GM21390 (cell line): ENCODE data around the gene FER1L5.

Experiments used
- ATAC-seq: cut with Tn5 transposase; IDR thresholded peaks from one replicate; pipeline ENCODE4 v1.9.1; 2021; ENCODE audit not compliant: unreplicated experiment

FER1L5 gene

DNA sequence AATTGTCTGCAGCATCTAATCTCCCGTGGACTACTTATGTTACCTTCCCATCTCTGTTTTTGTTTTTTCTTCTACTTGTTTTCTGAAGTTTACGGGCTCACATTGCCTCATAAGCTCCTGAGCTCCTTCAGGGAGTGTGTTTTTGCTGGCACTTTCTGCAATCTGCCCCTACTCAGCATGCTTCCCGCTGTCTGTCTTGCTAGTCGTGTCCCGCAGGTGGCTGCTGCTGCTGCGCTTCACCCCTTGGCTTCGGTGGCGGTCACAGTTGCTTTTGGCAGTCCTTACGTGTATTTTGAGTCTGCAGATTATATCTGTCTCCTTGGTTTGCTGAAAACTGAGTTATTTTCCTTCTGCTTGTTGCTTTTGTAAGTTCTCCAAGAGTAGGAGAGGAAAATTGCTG lies 37.3 kb downstream of the FER1L5 start:
- ATAC-seq, result no peak

DNA sequence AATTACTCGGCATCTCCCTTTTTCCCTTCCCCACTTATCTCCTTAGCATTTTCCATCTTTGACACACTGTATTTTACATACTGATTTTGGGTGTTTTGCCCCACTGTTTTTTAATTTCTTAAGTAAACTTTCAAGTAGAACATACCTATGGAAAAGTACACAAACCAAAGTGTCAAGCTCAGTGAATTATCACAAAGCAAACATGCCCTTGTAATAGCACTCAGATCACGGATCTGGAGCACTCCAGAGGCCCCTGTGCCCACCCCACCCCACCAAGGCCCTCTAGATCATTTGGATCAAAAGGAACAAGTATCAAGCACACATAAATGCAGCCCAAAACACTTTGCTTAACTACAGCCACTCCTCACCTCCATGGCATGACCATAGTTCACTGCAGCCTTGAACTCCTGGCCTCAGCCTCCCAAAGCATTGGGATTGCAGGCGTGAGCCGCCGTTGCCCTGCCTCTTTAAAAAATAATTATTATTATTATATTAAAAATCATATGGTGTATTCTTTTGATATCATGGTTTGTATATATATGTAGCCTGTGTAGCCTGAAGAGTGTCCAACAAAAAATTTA lies 38.1 kb downstream of the FER1L5 start:
- no peak for ATAC-seq

DNA sequence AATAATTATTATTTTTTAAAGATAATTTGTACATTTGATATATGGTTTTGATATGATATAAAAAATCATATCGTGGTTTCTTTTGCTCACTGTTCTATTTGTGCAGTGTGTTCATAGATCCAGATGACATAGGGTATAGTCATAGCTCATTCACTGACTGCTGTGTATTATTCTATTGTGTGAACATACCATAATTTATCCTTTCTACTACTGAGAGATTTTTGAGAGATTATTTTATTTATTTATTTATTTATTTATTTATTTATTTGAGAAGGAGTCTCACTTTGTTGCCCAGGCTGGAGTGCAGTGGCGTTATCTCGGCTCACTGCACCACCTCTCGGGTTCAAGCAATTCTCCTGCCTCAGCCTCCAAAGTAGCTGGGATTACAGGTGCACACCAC lies 39.0 kb downstream of the FER1L5 start:
- no peak for ATAC-seq

DNA sequence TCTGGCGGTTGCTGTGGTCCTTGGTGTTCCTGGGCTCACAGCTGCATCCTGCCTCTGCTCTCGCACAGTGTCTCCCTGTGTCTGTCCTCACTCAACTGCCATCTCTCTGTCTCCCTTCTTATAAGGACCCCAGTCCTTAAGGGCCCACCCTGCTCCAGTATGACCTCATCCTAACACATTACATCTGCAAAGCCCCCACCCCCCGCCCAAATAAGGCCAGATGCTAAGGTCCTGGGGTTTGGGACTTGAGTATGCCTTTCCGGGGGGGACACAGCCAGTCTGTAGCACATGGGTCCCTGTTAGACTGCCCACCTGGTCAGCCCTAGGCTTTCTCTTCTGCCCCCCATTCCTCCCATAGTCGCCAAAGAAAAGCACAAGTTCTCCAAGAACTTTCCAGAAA lies 40.7 kb downstream of the FER1L5 start:
- ATAC-seq, result no peak

DNA sequence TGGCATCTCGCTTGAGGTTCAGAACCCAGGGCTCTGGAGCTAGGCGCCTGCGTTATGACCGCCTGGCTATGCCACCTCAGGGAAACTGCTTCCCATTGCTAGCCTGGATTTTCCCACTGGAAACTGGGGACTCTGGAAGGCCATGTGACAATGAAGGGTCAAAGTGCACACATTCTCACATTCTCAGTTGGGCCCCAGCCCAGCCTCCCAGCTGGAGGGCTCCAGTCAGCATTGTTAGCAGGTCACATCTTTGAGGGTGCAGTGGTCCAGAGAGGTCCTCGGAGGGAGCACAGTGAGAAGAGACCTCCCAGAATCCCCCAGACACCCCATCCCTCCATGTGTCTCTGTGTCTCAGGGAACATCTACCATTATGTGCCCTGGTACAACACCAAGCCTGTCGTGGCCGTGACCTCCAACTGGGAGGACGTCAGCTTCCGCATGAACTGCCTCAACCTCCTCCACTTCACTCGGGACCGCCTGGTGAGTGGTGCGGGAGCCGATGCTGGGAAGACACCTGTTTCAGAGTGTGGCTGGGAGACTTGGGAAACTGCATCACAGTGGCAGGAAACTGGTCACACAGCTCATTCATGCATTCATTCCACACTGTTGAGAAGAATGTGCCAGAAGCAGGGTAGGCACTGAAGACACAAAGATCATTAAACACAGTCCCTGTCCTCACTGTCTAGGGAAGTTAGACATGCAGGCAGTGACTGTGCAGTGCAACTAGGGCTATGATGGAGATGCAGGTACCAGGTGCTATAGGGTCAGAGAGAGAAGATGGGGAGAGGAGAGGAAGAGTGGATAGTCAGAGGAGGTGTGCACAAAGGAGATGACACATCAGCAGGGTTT lies 41.6 kb downstream of the FER1L5 start:
- ATAC-seq, result no peak

DNA sequence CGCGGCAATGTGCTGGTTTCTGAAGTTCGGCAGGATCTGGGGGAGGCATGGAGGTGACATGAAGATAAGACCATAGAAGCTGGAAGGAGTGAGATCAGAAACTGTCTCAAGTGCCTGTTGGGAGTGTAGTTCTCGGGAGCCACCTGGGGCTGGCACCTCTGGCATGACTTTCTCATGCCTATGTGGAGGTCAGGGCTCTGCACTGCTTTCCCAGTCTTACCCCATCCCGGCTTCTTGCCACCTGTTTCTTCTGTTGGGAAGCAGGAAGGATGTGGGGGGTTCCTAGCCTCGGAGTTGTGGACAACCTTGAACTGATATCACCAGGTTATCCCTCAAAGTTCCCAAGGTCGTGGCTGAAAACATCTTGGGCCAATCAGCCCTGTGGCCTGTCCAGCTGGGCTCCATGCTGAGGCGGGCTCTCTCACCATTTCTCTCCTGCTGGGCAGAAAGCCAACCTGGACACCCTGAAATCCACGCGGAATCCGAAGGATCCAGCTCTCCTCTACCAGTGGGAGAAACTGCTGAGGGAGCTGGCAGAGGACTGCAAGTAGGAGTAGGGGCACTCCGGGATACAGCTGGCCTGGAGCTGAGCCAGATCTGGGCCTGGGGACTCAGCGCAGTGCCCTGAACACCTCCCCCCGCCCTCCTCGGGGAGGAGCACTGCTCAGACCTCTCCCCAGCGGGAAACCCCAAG lies 42.5 kb downstream of the FER1L5 start:
- ATAC-seq, result no peak

DNA sequence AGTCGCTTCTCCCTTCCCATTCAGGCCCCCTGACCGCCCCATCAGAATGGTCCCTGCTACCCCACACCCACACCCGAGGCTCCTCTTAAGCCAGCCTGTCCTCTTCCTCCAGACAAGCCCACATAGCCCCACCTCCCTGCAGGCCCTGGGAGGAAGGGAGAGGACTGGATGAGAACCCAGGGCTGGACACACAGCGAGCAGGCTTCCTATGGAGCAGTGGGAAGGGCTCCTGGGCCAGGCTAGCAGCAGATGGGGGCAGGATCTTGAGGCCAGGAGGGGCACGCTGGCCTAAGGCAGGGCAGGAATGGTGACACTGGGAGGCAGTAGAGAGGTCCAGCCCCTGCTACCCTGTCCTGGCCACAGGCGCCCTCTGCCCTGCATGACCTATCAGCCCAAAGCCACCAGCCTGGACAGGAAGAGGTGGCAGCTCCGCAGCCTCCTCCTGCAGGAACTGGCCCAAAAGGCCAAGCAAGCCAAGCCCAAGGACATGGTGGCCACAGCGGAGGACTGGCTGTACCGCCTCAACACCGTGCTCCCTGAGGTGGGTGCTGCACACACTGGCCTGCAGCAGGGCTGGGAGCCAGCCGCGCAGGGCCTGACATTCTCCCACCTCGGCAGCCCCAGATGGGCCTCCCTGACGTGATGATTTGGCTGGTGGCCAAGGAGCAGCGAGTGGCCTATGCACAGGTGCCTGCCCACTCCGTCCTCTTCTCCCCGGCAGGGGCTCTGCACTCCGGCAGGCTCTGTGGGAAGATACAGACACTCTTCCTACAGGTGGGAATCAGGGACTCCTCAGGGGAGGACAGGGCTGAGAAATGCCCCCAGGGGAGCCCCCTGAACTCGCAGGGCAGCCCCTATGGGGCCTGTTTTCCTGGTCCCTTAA lies 43.3 kb downstream of the FER1L5 start:
- ATAC-seq, result no peak

DNA sequence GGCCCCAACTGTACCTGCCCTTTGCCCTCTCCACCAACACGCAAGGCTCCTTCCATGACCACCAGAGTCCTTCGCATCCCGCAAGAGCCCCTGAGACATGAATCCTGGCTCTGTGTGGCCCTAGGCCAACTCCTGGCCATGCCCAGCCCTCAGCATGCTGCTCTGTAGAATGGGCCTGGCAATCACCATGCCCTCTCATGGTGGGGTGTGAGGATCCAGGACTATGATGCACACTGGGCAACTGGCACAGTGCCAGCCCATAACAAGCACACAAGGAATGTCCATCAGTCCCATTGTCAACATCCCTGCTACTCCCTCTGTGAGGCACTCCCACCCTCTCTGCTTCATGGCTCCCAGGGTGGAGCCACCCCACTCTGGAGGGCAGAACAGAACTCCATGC lies 44.7 kb downstream of the FER1L5 start:
- no peak for ATAC-seq

DNA sequence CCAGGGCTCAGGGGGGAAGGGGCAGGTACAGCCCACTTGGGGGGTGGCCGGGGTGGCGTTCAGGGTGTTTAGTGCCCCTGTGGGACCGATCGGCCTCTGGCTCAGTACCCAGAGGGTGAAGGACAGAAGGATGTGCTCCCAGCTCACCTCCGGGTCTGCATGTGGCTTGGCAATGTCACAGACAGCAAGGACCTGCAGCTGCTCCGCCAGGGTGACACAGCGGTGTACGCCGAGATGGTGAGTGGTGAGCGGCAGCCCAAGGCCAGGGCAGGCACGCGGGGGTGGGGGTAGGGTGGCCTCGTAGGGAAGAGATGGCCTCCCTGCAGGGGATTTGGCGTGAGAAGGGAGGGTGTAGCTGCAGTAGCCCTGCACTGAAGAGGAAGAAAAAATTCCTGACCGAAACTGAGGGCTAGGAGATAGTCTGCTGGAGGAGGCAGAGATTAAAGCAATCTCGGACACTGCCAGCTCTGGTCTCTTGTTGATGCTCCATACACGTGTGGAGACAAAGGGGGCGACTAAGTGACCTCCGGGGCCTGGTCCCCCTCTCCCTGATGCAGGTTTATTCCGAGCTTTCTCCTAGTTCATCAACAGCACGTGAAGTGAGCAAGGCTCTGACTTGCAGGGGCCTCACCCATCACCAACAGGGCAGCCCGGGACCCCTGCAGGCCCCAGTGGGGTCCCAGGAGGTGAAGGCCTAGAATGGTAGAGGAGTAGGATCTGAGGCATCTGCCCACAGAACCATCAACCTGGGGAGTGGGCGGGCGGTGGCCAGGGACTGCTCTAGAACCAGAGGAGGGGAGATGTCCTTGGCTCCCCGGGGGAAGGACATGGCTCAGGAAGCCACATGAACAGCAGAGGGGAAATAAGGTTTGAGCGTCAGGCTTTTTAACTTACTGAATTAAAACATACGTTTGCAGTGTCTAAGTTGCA lies 45.4 kb downstream of the FER1L5 start:
- ATAC-seq, result no peak

DNA sequence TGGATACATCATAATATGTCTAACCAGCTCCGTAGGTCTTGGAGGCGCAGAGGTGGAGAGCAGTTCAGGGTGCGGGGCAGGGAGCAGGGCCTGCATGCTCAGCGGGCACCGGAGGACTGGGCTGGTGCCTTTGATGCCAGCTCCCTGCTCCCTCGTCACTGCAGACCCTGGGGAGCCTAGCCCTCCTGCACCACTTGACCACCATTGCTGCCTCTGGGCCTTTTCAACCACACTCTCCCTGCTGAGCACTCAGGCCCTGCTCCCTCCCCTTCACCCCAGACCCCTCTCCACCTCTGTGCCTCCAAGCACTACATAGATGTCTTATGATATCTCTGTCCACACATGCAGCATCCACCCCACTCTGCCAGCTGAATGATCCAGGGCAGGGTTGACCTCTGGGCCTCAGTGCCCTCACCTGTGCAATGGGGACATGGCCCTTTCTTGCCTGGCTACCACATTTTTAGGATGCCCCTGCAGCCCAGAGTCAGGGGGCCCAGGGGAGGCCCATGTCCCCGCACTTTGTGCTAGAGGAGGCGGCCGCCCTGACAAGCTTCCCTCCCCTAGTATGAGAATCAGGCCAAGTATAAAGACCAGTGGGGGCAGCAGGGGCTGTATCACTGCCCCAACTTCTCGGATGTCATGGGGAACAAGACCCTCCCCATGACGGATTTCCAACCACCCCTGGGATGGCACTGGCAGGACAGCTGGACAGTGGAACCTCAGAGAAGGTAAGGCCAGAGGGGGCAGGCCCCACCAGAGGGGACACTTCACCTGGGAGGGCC lies 46.3 kb downstream of the FER1L5 start:
- ATAC-seq, result no peak

DNA sequence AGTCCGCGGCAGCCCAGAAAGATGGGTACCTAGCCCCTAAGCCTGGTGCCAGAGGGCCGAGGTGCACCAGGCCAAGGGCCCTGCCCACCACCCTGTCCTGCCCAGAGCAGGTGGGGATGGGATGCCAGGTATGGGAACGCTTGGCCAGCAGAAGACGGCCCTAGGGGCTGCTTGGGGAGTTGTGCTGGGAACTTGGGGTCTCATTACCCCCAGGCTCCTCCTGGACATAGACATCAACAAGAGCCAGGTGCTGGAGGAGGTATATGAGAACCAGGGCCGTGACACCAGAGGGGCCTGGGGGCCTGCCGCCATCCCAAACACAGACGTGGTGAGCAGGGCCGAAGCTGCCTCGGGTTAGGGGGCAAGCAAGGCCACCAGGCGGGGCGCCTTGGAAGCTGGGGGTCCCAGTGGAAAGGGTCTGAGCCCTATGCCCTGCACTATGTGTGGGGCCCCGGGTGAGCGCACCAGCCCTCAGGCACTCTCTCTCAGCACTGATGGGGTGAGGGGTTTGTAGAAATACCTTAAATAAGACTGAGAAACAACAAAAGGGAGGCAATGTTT lies 46.9 kb downstream of the FER1L5 start:
- no peak for ATAC-seq

DNA sequence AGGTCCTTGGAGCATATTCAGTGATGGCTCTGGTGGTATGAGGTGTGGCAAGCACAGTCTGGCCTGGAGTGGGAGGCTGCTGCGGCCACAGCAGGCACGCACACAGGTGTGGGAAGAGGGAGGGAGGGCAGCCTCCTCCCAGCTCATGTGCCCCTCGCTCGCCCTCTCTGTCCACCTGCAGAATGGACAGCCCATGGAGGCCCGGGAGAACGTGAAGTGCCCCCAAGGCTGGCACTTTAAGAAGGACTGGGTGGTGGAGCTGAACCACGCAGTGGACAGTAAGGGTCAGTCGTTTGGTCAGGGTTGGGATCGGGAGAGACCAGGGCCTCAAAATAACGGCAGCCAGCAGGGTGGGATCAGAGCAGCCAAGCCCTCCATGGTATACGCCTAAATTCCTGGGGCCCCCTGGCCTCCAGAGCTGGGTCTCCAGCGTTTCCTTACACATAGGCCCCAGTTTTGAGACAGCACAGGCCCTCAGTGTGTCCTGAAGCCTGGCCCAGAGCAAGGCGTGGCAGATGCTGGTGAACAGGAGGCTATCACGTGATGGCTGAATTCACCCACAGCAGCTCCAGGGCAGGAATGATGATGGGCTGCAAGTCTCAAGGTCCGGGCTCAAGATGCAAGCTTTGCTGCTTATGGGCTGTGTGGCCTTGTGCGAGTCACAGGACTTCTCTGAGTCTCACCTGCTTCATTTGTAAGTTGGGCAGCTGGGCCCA lies 47.9 kb downstream of the FER1L5 start:
- ATAC-seq, result no peak

DNA sequence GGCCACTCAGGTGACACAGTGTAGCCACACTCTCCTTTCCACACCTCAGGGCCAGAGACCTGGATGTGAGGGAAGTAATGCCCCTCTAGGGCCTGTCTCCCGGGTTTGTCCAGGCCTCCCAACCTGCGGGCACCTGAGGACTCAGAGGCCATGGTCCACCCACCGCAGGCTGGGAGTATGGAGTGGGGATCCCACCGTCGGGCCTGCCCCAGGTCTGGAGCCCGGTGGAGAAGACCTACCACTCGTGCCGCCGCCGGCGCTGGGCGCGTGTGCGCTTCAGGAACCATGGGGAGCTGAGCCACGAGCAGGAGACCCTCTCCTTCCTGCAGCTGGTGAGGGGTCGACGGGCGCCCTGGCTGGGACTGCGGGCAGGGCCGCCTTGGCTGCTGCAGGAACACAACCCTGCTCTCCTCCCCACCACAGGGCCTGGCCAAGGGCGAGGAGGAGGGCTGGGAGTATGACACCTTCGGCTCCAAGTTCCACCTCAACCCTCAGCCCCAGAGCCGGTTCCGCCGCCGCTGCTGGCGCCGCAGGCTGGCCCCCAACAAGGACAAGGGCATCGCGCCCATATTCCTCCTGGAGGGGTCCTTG lies 48.6 kb downstream of the FER1L5 start:
- no peak for ATAC-seq

DNA sequence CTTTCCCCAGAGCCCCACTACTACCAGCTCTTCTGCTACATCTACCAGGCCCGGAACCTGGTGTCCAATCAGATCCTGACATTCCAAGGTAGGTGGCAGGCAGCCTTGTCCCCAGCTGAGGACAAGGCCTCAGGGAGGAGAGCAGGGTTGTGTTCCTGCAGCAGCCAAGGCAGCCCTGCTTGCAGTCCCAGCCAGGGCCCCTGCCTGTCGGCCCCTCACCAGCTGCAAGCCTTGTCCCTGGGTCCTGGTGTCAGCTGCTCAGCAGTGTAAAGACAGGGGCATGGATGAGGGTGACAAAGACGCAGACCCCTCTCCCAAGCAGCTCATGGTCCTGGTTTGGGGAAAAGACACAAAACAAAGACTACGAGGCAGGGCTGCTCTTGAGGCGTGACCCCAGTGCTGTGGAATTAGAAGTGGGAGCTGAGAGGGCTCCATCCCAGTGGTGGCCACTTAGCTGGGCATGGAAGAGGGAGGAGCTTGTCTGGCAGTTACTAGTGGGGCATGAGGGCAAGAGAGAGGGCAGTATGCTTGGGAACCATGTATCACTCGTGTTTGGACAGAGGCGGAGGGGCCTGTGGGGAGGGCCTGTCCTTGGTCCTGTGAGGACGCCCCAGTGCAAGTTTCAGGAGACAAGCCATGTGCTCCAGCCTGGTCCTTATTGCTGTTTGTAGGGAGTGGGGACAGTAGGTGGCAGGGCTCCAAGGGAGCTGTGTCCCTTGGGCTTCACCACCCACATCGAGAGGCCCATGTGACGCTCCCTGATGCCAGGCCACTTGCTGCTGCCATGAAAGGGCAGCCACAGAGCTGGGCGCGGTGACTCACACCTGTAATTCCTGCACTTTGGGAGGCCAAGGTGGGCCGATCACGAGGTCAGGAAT lies 49.8 kb downstream of the FER1L5 start:
- ATAC-seq, result no peak

DNA sequence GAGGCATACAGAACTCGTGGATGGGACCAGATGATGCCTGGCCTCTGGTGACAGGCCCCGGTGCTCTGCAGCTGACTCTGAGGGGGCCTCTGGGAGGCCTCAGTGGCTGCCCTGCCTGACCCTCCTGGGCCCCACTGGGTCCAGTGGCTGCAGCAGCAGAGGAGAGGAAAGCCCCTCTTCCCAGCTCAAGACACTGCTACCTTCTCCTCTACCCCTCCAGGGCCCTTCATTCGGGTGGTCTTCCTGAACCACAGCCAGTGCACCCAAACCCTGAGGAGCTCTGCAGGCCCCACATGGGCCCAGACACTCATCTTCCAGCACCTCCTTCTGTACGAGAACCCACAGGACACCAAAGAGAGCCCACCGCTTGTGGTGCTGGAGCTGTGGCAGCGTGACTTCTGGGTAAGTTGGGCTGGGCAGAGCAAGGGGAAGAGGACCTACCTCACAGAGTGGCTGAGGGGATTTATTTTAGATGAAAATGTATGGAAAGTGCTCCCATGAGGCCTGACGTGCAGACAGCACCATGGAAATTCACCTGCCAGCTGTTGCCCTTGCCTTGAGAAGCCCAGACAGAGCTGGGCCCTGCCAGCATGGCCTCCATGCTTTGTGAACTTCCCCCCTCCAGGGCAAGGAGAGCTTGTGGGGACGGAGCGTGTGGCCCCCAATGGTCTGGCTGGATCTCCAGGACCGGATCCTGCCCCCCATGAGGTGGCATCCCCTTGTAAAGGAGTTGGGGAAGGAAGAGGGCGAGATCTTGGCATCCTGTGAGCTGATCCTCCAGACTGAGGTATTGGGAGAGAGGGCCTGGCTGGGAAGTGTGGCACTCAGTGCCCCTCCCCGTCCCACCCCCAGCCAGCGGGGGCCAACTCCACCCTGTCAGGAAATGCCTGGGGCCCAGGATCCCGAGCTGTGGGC lies 51.0 kb downstream of the FER1L5 start:
- no peak for ATAC-seq

DNA sequence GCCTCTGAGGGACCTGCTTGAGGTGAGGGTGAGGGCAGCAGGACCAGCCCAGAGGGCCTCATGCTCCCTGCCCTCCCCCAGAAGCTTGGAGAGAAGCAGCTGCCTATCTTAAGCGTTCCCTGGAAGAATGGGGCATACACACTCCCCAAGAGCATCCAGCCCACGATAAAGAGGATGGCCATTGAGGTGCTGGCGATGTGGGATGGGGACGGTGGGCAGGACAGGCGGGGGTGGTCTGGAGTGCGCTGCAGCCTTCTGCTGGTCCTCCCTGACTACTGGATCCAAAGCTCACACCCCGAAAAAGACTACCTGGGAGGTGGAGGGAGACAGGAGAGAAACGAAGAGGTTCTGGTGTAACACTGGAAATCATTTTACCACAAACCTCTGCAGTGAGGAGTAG lies 51.7 kb downstream of the FER1L5 start:
- no peak for ATAC-seq
